ENCODE data around the gene TMEM179.
"Not testable (repeated sequence)": the region's sequence is repeated elsewhere in the genome, so short reads cannot be mapped to it uniquely, and the experiment has no call there.

The TMEM179 gene

GRCh38 chr14:104585966-104586697 lies 18.4 kb downstream of the TMEM179 start:
- no peak for DNase-seq

- DNase-seq, result no peak
These were observed 20.0 kb downstream of the TMEM179 start for GRCh38 chr14:104584557-104584956.

DNA sequence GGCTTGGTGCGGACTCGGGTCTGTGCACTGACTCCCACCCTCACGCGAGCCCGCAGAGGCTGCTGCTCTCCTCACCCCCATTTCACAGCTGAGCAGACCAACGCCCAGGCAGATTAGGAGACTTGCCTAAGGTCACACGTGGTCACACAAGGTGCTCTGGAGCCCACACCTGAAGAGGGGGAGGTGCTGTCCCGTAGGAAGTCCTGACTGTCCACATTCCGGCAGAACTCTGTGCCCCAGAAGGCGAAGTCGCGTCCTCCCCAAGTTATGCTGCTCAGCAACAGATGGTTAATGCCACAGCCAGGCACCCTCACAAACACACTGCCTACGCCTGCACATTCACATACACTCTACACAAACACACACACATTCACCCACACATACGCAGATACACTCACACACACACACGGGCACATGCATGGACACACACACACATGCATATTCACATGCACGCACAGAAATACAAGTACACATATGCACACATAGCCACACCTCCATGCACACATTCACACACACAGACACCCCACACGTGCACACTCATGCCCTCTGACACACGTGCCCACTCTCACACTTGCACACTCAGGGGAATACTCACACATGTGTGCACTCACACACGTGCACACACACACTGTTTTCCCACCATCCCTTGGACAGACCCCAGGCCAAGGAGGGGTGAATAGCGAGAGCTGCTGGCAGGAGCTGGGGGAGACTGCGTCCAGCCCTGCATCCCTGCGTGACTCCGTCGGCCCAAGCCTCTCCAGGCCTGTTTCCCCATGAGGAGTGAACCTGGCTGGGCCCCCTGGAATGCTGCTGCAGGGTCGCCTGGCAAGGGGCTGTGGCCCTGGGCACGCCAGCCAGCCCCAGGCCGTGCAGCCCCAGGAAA lies 20.9 kb downstream of the TMEM179 start:
- DNase-seq, result no peak

DNA sequence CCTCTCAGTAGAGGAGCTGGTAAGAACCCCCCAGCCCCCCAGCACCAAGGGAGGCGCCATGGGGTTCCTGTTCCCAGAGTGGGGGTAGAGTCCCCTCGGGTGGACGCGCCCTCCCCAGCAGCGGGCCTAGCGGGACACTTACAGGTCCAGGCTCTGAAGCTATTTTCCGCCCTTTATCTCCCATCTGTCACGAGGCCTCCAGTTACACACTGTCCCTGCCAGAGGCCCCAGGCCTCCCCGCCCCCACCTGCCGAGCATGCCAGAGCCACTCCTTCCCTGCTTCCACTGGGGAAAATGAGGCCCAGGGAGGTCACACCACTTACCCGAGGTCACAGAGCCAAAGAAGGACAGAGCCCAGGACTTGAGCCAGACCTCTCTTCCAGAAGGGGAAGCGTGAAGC lies 21.9 kb downstream of the TMEM179 start:
- no peak for DNase-seq

DNA sequence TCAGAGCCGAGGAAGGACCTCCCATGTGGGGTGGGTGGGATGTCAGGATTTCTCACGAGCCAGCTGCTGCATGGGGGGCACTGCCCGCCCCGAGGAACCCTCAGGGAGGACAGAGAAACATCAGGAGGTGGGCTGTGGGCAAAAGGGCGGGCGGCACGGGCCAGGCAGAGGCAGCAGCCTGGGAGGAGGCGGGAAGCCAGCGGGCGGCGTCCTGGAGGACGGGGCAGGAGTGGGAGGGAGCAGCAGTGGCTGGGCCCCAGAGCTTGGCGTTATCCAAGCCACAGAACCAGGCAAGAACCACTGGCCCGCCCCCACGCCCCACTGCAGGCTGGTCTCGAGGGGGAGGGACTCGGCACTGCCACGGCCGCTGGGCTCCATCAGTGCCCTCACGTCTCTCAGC lies 22.6 kb downstream of the TMEM179 start:
- no peak for DNase-seq

- DNase-seq, result no peak
These were observed 23.1 kb downstream of the TMEM179 start for GRCh38 chr14:104581521-104581920.

DNA sequence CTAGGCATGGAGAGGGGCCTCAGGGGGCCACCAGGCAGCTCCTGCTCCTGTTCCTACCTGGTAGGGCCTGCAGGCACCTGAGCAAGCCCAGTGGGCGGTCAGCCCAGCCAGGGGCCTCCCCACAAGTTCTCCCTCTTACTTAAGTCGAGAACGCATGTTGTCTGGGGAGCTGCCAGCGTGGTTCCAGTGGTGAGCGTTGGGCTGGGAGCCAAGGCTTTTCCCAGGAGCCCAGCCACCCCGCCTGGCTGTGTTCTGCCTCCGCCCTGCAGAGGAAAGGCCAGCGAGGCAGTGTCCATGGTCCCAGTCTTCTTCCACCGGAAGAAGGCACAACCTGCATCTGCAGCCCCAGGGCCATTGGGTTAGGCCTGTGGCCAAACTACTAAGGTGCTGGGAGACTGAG lies 23.6 kb downstream of the TMEM179 start:
- DNase-seq, result no peak

DNA sequence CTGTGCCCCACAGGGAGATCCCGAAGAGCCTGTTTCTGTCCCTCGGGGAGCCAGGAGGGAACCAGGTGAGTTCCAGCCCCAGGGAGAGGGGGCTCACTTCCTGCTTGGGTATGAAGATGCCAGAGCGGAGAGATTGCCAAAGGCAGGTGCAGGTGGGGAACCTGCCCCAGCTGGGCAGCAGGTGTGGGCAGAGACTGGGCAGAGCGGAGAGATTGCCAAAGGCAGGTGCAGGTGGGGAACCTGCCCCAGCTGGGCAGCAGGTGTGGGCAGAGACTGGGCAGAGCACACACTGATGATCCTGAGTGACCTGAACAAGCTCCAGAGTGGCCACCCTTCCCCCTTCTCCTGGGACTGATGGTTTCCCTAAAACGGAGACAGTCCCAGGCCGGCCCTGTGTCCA lies 24.6 kb downstream of the TMEM179 start:
- not testable (repeated sequence) for DNase-seq

- DNase-seq, result no peak
These were observed 25.1 kb downstream of the TMEM179 start, which contains the start of gene C14orf180 for GRCh38 chr14:104579507-104579906. Gene C14orf180 (plus strand): TSS chr14:104579764. CDS start chr14:104586431, 6,667 bp downstream.

DNA sequence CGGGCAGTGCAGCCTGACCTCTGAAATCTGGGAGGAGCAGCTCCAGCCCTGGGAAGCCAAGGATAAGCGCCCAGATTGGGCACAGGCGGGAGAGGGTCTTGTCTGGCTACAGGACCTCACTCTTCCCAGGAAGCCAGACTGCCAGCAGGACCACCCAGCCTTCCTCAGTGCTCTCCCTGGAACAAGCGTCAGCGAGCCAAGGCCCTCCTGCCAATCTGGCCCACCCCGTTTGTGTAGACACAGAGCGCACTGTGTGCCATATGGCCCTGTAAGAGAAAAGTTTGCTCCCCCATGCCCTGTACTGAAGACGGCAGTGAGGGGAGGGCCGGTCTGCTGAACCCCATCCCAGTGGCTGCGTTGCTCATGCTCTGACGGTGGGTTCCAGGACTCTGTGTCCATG lies 26.3 kb downstream of the TMEM179 start:
- DNase-seq, result no peak

DNA sequence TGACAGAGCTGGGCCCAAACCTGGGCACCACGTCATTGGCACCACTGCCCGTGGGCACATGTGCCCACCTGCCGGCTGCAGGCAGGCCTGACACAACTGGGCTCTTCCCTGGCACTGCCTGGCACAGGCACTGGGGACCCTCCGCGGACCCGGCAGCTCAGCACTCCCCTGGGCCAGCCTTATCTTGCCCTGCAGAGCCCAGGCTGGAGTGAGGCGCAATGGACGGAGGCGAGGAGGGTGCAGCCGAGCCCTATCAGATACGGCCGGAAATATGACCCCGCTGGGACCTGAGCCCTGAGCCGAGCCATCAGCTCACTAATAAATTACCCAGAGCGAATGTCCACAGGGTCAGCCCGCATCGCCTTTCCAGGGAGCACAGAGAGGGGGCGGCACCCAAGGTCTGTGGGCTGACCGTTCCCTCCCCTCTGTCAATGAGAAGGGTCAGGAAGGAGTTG lies 26.7 kb downstream of the TMEM179 start:
- no peak for DNase-seq

- DNase-seq, result no peak
These were observed 27.1 kb downstream of the TMEM179 start for GRCh38 chr14:104577426-104577825.

DNA sequence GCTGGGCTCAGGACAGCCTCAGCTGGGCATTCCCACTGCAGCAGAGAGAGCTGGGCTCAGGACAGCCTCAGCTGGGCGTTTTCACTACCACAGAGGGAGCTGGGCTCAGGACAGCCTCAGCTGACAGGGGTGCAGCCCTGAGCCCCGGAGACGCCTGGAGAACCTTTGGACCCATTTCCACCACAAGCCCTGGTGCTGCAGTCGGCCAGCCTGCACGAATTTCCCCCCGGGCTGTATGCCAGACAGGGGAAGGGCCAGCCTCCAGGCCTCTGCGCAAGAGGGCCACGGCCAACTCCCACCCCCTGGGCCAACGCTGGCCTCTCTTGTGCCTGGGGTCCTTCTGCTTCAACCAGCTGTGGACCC lies 27.6 kb downstream of the TMEM179 start:
- no peak for DNase-seq

DNA sequence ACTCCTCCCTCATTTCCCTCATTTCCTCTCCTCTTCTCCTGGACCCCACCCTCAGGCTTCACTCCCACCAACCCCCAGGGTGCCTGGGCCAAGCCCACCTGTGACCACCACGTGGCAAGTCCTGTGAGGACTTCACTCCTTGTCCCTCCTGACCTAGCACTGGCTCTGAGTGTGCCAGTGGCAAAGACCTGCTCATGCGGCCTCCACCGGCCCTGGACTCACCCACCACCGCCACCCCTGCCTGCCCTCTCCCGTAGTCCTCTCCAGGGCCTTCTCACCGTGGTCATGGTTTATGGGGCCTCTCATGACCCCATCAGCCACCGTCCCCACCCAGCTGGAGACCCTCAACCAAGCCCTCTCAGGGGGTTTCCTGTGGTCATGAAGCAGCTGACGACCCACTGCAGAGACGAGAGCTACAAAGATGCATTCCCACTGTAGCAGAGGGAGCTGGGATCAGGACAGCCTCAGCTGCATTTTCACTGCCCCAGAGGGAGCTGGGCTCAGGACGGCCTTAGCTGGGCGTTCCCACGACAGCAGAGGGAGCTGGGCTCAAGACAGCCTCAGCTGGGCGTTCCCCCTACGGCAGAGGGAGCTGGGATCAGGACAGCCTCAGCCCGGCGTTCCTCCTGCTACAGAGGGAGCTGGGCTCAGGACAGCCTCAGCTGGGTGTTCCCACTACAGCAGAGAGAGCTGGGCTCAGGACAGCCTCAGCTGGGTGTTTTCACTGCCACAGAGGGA lies 28.2 kb downstream of the TMEM179 start:
- no peak for DNase-seq

GRCh38 chr14:104574978-104575583 lies 29.5 kb downstream of the TMEM179 start:
- no peak for DNase-seq

DNA sequence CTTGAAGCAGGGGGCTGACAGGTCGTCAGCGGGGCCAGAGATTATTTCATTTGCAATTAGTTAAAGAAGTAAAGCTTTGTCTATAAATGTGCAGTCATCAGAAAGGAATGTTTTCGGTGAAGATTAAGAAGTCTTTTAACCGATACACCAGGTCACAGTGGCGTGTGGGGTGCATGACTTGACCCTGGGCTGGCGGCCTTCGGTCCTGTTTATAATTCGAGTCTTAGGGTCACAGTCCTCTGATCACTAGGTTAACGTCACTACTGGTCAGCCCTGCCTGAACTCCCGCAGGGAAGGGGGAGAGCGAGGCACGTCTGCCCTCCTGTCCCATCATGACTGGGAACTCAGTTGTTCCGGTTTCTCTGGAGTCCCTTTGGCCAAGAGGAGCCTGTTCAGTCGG lies 30.0 kb downstream of the TMEM179 start:
- DNase-seq, result no peak

DNA sequence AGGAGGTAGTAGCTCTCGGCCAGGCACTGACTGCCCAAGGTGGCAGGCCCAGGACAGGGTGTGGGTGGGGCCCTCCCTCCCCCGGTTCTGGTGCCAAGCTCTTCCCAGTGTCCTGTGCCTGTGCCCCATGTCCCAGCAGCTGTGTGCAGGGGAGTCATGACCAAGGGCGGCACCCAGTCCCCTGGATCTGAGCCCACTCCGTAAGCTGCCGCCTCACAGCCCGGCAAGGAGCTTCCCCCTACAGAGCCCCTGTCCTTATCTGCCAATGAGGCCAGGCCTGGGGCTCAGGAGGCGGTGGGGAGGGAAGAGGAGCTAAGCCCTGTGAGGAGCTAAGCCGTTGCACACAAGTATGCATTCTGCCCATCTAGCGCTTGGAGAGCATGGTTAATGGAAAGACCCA lies 30.6 kb downstream of the TMEM179 start:
- no peak for DNase-seq

- no peak for DNase-seq
These were observed 31.9 kb downstream of the TMEM179 start for GRCh38 chr14:104572668-104573067.

DNA sequence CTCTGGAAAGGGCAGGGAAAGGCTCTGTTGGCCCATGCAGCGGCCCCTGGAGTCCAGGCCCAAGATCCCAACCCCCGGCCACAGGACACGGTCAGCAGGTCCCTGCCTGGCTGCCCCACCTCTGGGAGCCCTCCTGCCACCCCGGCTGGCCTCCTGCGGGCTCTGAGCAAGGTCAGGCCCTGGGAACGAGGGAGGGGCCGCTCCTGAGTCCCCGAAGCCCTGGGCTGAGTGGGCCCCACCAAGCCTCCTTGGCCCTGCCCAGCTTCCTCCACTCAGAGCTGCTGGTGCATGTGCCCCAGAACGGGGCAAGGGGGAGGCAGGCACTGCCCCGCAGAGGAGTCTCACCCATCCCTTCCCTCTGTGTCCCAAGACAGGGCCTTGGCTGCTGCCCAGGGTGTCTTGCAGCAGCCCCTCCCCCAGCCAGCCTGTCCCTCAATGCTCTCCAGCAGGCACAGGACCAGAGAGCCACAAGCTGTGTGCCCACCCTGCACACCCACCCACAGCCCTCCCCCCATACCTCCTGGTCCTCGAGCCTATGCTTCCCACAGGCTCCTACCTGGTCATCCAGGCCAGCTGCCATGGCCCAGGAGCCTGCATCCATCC lies 32.4 kb downstream of the TMEM179 start:
- DNase-seq, result no peak

DNA sequence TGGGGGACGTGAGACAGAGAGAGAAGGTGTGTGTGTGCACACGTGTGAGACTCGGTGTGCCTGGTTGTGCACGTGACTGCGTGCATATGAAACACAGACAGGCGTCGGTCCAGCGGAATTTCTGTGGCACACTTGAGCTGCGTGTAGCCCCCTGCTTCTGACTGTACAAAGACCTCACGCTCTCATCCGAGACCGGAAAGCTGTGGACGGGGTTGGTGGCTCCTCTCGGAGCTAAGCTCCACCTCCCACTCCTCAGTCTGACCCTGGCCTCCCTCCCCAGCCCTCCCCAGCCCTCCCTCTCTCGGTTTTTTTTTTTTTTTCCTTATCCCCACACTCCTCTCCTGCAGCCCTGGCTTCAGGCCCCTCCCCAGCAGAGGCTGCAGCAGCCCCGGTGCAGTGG lies 33.3 kb downstream of the TMEM179 start:
- no peak for DNase-seq

DNA sequence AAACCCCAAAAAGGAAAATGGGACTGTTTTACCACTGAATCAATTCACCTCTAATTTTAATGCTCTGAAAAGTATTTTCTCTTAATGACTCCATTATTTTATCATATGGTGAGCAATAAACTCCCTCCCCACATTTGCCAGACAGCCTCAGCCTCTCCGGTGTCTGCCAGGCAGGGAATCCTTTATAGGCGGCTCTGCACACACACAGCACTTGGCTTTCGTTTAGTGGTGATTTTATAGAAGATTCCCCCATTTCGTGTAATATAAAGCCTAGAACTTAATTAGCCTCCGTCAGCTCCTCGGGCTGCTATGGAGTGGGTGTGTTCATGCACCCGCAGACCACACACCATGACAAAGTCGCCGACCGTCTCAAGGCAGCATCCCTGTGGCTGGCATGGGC lies 35.1 kb downstream of the TMEM179 start:
- no peak for DNase-seq

DNA sequence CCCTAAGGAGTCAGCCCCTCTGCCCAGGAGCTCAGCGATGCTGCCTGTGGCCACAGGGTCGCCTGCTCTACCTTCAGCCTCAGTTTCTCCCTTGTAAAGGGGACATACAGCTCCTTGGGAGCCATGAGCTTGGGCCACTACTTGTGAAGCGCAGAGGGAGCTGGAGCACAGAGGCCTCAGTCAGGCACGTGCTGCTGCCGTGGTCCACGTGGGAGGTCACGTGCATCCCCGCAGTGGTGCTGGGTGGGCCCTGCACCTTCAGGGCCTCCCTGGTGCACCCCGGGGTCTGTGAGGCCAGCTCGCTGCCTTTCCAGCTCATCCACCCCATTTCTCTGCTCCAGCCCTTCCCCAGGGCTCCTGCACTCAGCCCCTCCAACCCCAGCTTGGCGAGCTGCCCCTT lies 36.0 kb downstream of the TMEM179 start:
- no peak for DNase-seq

DNA sequence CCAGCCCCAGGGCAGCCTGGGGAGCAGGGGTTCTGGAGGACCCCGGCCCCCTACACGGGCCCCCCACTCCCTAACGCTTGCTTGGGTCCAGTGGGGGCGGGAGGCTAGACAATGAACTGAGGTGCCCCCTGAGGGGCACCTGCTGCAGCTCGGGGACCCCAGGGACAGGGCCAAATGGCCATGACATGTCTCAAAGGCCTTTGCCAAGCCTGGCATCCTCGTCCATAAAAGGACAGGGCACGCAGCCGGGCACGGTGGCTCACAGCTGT lies 36.7 kb downstream of the TMEM179 start:
- DNase-seq, result no peak

Data from bone marrow (tissue), 2 donors.